HG02885 (cell line): ENCODE data around the gene DTNB.
"Not testable (repeated sequence)": the region's sequence is repeated elsewhere in the genome, so short reads cannot be mapped to it uniquely, and the experiment has no call there.

Source experiments
- ATAC-seq: cut with Tn5 transposase; IDR thresholded peaks from one replicate; pipeline ENCODE4 v1.9.1; 2021; ENCODE audit warnings: mild to moderate bottlenecking; ENCODE audit not compliant: unreplicated experiment, poor library complexity

DTNB gene

GRCh38 chr2:25684577-25685473 is 11.4 kb upstream of the DTNB start:
- no peak for ATAC-seq

GRCh38 chr2:25682082-25682481 is 8.7 kb upstream of the DTNB start:
- ATAC-seq, result no peak

GRCh38 chr2:25677877-25678276 is 4.5 kb upstream of the DTNB start:
- ATAC-seq, result no peak

- no peak for ATAC-seq
Measured at GRCh38 chr2:25674077-25674362, 643 bp upstream of the DTNB start.

- ATAC-seq, result peak; percentile 53
Measured at GRCh38 chr2:25672494-25673299, 680 bp downstream of the DTNB start.

GRCh38 chr2:25671622-25672021 is 1.8 kb downstream of the DTNB start:
- no peak for ATAC-seq

- ATAC-seq, result no peak
Measured at GRCh38 chr2:25669520-25669919, 3.9 kb downstream of the DTNB start.

- no peak for ATAC-seq
Measured at GRCh38 chr2:25666218-25666617, 7.2 kb downstream of the DTNB start.

GRCh38 chr2:25665429-25665828 is 7.9 kb downstream of the DTNB start:
- ATAC-seq, result not testable (repeated sequence)

GRCh38 chr2:25664965-25665307 is 8.4 kb downstream of the DTNB start:
- no peak for ATAC-seq

GRCh38 chr2:25664183-25664964 is 9.0 kb downstream of the DTNB start:
- ATAC-seq, result no peak

- ATAC-seq, result no peak
Measured at GRCh38 chr2:25655316-25655715, 18.1 kb downstream of the DTNB start.

- no peak for ATAC-seq
Measured at GRCh38 chr2:25654801-25655200, 18.6 kb downstream of the DTNB start.

GRCh38 chr2:25651782-25652455 is 21.5 kb downstream of the DTNB start:
- ATAC-seq, result no peak

GRCh38 chr2:25651066-25651465 is 22.3 kb downstream of the DTNB start:
- no peak for ATAC-seq

GRCh38 chr2:25650256-25650655 is 23.1 kb downstream of the DTNB start:
- ATAC-seq, result no peak

GRCh38 chr2:25649786-25650185 is 23.6 kb downstream of the DTNB start:
- ATAC-seq, result no peak

GRCh38 chr2:25642298-25642697 is 31.1 kb downstream of the DTNB start:
- ATAC-seq, result no peak

GRCh38 chr2:25639696-25640095 is 33.7 kb downstream of the DTNB start:
- no peak for ATAC-seq

GRCh38 chr2:25639131-25639530 is 34.2 kb downstream of the DTNB start:
- no peak for ATAC-seq
